ENCODE measurements around the gene TXNDC5.

GRCh38 chr6:7848229-7848628 lies 62.4 kb downstream of the TXNDC5 start:
- TF ChIP-seq GATA2 (IDR thresholded peaks at IDR 0.05; ENCODE audit: low read depth, low read length) (no peak), GATA3 (IDR thresholded peaks at IDR 0.05; ENCODE audit: low read depth, low read length) (no peak)
